NCI-H2171 (cell line): ENCODE measurements around the gene MAGEA9B.
"Not testable (repeated sequence)": the region's sequence is repeated elsewhere in the genome, so short reads cannot be mapped to it uniquely, and the experiment has no call there.

ENCODE experiments used
- DNase-seq: peaks from one replicate; lab custom pipeline; 2025; lab: John Stamatoyannopoulos, UW

Gene MAGEA9B, protein sequence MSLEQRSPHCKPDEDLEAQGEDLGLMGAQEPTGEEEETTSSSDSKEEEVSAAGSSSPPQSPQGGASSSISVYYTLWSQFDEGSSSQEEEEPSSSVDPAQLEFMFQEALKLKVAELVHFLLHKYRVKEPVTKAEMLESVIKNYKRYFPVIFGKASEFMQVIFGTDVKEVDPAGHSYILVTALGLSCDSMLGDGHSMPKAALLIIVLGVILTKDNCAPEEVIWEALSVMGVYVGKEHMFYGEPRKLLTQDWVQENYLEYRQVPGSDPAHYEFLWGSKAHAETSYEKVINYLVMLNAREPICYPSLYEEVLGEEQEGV

DNA sequence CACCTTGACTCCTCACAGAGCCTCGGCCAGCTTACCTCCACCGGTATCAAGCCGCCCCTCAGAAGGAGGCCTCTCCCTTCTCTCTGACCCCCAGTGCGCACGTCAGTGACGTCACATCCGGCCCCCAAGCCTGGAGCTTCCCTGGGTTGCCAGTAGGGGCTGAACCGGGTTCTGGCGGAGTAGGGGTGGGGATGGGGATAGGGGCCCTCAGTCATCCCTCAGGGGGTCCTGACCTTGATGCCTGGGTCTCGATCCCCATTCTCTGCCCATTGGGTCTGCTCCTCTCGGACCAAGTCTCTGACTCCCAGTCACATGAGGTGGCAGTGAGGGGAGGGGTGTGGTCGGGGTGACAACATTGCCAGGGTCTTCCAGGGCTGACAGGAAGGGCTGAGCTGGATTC is at the start of gene MAGEA9B:
Gene MAGEA9B, minus strand, starts transcription at position 101 of the 400 bp plus-strand sequence. CDS start 4,280 bp downstream, outside the sequence.
- not testable (repeated sequence) for DNase-seq

GRCh38 chrX:149633511-149633910 is 46.3 kb upstream of the MAGEA9B start:
- DNase-seq = no peak

DNA sequence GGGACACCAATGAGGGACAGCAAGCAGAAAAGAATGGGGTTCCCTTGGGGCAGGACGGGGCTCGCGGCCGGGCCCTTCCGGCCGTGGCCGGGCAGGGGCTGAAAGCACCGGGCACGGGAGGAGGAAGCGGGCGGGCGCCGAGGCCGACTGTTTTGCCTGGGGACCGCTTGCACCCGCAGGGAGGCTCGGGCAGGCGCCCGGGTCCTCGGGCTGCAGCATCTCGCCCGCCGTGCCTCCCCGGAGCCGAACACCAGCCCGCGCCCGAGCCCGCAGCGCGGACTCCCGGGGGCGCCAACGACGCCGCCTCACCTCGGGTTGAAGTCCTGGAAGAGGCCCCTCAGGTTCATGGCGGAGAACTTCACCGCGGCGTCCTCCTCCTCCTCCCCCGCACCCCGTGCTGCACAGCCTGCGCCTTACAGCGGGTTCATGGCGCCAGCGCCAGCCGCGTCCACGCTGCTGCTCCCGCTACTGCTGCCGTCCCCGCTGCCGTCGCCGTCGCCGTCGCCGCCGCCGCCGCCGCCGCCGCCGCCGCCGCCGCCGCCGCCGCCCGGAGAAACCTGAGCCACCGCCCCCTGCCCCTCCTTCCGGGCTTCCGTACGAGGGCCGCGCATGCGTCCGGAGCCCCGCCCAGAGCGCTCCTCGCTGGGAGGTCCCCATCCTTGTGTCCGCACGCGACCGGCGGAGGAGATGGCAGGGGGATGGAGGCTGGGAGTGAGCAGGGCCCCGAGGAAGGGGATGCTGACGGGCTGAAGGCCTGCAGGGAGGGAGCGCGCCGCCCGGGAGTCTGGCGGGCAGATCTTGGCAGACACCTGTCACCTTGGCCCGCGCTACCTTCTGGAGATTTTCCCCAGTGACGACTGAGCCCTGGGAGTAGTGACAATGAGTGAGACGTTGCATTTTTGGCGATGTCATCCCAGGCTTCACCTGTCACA is 44.2 kb upstream of the MAGEA9B start, which contains the start of gene TMEM185A:
Gene TMEM185A, minus strand, starts transcription at position 559 of the 932 bp plus-strand sequence. Its CDS starts 212 bp downstream, at position 347.
- DNase-seq = peak; percentile 49

- DNase-seq = no peak
These were observed 43.5 kb upstream of the MAGEA9B start for GRCh38 chrX:149630681-149631233.

DNA sequence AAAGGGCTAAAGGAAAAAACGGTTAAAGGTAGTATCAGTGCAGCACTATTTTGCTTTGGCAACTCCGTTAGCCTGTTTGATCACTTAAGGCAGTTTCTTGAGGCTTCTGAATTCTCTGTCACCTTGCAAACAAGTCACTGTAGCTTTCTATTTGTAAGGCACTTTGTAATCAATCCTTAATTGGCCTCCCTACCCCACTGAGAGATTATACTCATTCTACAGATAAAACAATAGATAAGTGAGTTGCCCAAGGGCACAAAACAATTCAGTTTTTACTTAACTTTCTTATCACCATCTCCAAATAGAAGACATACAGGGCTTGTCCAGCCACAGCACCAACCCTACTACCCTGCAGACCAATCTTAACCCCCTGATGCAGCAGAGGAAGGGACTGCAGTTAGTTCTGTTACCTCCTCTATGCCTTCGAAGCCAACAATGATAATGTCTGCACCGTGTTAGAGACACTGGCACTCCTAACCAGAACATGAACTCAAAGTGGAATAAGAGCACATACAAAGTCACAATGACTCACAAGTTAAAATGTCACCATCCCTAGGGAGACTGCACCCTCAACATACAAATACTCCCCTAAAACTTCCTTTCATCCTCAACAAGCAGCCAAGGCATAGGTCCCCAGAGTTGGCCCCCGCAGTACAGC is 42.6 kb upstream of the MAGEA9B start:
- no peak for DNase-seq

- no peak for DNase-seq
These were observed 41.5 kb upstream of the MAGEA9B start for GRCh38 chrX:149628768-149629167.

DNA sequence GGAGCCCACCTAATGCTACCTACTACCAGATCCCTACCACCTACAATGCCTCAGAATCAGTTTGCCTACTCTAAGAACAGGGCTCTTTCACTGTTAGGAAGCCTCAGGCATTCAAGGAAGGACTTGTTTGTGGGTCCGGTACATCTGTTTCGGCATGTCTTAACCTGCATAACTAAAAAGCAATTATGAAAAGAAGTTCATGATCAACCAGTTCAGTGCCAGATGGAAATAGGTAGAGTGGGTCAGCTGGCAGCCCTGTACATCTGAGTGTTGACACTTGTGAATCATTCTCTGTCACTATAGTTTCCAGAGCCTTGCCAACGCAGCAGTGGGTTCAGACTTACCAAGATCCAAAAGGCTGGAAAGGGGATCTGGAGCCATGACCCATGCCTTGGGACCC is 41.0 kb upstream of the MAGEA9B start:
- DNase-seq = no peak

GRCh38 chrX:149626829-149627228 is 39.6 kb upstream of the MAGEA9B start:
- not testable (repeated sequence) for DNase-seq

GRCh38 chrX:149619662-149620061 is 32.4 kb upstream of the MAGEA9B start:
- DNase-seq = not testable (repeated sequence)

DNA sequence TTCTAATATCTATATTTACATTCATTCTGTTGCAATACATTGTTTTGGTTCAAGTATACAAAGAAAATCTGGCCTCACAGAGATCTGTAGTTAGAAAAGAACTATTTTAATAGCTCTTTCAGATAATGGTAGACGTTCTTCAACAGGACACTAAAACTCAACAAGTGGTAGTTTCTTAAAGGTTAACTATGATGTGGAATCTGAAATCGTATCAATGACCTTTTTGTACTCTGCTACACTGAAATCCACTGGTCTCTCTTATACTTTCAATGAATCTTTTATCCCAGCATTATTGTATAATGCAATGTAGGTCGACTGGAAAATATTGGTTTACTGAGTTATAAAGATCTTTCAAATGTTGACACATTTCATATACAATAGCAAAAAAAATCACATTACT is 31.6 kb upstream of the MAGEA9B start:
- DNase-seq = no peak

DNA sequence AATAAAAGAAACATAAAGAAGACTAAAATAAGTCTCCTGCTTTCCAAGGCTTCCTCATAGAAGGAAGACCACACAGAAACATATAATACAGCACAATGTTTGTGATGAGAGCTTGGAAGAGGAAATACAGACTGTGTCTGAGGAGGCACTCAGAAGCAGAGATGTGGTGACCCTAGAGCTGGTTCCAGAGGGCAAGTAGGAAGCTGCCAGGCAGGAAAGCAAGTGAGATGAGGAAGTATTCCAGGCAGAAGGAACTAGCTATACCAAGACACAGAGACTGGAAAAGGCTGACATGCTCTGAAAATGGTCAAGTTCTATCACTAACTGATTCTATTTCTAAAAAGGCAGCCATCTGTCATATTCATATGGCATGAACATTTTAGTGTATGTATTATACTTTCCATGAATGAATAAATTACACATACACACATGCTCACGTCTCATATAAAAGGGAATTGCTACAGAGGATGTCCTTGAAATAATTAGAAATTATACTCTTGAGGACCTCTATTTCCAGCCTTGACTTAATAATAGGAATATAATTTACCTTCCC is 24.4 kb upstream of the MAGEA9B start:
- no peak for DNase-seq

DNA sequence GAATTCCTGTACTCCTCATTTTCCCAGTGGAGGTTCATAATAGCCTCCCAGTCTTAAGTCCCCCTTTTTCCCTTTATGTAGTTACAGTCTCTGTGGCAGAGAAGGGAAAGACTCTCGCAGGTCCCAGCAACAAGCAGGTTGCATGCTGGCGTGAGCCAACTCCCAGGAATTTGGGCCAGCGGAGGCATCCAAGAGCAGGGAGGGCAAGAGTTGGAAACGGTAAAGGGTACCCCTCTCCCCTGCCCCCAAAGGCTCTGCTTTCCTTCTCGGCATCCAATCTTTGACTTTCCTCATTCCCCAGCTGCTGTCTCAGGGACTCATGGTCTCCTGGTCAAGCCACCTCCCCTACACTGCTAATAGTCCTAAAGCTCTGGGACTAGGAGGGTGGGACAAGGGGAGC is 23.3 kb upstream of the MAGEA9B start:
- DNase-seq = no peak

GRCh38 chrX:149607699-149608098 is 20.4 kb upstream of the MAGEA9B start:
- no peak for DNase-seq

DNA sequence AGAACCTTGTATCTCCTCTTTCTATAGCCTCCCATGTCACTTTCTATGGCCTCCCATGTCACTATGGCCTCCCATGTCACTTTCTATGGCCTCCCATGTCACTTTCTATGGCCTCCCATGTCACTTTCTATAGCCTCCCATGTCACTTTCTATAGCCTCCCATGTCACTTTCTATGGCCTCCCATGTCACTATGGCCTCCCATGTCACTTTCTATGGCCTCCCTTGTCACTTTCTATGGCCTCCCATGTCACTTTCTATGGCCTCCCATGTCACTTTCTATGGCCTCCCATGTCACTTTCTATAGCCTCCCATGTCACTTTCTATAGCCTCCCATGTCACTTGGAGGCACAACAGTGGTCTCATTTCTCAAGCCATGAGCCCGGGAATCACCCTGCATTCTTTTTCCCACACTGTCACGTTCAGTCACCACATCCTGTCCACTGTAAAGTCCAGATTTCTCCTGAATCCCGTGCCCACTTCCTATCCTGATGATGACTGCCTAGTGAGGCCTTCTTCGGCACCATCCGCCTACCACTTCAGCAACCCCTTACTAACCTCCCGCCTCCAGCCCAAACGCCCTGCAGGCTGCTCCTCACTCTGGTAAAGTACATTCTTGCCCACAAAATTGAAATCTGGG is 18.1 kb upstream of the MAGEA9B start:
- DNase-seq = not testable (repeated sequence)

DNA sequence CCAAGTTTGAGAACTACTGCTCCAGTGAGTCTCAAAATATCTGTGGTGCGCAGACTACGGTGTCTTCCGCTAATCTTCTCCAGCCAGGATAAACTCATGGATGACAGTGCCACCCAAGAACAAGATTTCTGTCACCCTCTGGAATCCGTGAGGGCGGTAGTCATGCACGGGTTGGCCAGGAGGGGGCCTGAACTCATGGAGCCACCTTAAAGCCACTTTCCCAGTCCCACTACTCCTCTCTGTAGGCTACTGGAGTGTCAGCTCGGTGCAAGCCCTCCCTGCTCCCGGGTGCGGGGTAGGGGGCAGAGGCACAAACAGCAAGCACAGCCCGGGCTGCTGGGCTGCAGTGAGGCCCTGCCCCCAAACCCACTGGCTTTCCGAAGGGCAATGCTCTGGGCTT is 11.3 kb upstream of the MAGEA9B start:
- not testable (repeated sequence) for DNase-seq

DNA sequence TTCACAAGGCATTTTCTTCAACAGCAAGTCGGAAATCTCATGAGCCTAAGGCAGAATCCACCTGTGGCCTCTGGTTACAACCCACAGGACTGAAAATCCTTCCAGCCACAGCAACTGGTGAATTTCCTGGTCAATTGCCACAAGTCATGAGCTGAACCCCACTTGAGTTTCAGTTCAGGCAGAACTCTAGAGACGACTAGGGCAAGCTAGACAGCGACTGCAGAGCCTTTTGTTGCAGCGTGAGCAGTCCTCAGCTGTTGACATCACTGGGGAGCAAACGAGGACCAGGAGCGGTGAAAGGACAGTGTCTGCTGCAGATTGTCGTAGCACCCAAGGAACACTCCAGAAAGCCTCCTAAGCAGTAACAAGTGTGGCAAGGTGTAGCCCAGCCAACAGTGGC is 8.7 kb upstream of the MAGEA9B start:
- DNase-seq = not testable (repeated sequence)

DNA sequence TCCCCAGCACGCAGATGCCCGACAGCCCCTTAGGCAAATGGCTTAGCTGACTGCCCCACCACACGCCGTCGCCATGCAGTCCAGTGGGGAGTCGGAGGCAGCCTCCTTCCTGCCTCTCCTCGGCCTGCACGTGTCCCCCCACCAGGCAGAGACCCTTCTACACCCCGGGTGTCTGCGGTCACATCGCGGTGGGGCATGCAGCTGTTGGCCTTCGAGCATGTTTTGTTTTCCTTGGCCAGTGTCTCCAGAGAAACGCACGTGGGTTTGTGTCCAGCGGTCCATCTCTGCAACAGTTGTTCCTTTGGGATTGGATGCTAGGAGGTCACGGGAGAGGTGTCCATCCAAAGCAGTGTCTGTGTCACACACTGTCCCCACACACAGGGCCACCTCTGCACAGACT is 8.0 kb upstream of the MAGEA9B start, which contains the start of gene HSFX2:
Gene HSFX2, minus strand, starts transcription at position 101 of the 400 bp plus-strand sequence. CDS start 614 bp downstream, outside the sequence.
- DNase-seq = not testable (repeated sequence)

DNA sequence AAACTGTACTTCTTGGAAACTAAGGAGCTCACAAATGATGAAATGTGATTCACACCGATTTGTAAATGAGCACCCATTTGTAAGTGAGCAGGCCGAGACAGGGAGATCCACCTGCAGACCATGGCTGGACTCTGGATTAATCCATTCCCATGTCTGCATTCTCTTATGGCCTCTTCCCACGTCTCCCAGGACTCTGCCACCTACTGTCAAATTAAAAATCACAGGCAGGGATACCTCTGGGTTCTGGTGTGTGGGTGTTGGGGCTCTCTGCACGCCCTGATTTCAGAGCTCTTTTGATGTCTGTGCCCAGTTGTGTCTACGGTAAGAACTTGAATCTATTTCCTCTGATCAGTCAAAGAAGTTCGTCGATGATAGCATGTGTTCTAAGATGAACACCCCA is 3.7 kb upstream of the MAGEA9B start:
- DNase-seq = not testable (repeated sequence)

DNA sequence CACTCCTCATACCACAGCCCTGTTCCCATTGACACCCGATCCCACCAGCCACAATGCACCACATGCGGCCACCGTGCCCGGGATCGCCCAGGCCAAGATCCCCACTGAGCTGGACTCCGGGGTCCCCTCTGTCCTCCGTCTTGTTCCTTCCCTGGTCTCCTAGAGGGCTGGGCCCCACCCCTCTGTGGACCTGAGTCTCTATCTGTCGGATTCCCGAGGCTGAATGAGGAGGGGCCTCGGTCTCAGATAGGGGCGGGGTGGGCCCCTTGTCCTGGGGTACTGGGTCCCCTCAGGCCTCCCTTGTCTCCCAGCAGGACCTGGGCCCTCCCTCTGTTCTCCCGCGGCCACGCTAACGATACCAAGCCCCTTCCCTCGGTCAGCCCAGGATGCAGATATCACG is 1.6 kb downstream of the MAGEA9B start:
- DNase-seq = not testable (repeated sequence)

DNA sequence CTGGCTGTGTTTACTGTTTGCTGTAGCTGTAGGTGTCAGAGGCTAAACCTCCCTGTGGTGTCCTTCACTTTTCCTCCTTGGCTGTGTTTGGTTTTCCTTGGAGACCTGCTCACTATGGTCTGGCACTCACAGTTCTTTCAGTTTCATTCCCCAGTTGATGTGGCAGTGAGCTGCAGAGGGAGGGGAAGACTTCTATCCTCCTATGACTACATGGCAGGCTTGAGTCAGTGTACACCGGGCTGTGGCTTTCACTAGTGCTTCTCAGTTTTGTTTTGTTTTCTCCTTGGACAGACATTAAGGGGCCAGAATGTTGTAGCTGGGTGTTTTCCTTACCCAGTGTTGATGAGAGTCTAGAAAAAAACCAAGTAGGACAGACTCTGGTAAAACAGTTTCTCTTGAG is 13.8 kb downstream of the MAGEA9B start:
- not testable (repeated sequence) for DNase-seq

GRCh38 chrX:149572743-149573142 is 14.5 kb downstream of the MAGEA9B start:
- DNase-seq = no peak
